GM12801 (cell line): ENCODE data around the gene C3orf70.

Experiments used
- CTCF ChIP-seq: IDR thresholded peaks from one replicate; pipeline ENCODE4 v1.5.1; 2011; ENCODE audit warnings: control low read depth; ENCODE audit not compliant: insufficient read length; ENCODE audit errors: extremely low read depth

The C3orf70 gene

GRCh38 chr3:185029086-185029485 is 123.8 kb downstream of the C3orf70 start:
- no peak for TF ChIP-seq CTCF

GRCh38 chr3:185028121-185028520 is 124.7 kb downstream of the C3orf70 start:
- no peak for TF ChIP-seq CTCF
